Loucy (cell line): ENCODE data around the gene ERMN.

Source experiments
- CTCF ChIP-seq: fragments of 200-600 bp; sonication (generic); conservative IDR thresholded peaks from 2 replicates; pipeline ENCODE4 v1.5.1; 2014; ENCODE audit warnings: mild to moderate bottlenecking, antibody characterized with exemption, low read length
- EZH2phosphoT487 ChIP-seq: fragments of 200-600 bp; IDR thresholded peaks from 2 replicates; pipeline ENCODE4 v1.6.1; 2018; ENCODE audit warnings: antibody characterized with exemption, mild to moderate bottlenecking, moderate library complexity, borderline replicate concordance

DNA sequence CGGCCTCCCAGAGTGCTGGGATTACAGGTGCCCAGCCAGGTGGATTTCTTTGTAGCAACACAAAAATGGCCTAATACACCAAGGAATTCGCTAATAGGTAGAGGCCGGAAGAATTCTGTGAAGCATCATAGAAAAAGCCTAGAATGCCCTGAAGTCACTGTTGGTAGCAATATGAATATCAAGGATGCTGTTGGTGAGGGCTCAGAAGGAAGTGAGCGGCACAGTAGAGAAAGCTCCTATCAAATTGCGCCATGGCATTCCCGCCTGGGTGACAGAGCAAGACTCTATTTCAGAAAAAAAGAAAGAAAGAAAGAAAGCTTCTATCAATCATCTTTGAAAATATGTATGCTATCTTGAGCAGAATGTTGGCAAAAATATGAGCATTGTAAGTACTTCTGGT is 44.3 kb downstream of the ERMN start:
- TF ChIP-seq CTCF = no peak
- no peak for TF ChIP-seq EZH2phosphoT487
